GM21367 (cell line): ENCODE results near the gene EMSY.
"Not testable (repeated sequence)": the region's sequence is repeated elsewhere in the genome, so short reads cannot be mapped to it uniquely, and the experiment has no call there.

ENCODE experiments used
- ATAC-seq: cut with Tn5 transposase; IDR thresholded peaks from one replicate; pipeline ENCODE4 v1.9.1; 2021; ENCODE audit not compliant: unreplicated experiment

The EMSY gene, protein sequence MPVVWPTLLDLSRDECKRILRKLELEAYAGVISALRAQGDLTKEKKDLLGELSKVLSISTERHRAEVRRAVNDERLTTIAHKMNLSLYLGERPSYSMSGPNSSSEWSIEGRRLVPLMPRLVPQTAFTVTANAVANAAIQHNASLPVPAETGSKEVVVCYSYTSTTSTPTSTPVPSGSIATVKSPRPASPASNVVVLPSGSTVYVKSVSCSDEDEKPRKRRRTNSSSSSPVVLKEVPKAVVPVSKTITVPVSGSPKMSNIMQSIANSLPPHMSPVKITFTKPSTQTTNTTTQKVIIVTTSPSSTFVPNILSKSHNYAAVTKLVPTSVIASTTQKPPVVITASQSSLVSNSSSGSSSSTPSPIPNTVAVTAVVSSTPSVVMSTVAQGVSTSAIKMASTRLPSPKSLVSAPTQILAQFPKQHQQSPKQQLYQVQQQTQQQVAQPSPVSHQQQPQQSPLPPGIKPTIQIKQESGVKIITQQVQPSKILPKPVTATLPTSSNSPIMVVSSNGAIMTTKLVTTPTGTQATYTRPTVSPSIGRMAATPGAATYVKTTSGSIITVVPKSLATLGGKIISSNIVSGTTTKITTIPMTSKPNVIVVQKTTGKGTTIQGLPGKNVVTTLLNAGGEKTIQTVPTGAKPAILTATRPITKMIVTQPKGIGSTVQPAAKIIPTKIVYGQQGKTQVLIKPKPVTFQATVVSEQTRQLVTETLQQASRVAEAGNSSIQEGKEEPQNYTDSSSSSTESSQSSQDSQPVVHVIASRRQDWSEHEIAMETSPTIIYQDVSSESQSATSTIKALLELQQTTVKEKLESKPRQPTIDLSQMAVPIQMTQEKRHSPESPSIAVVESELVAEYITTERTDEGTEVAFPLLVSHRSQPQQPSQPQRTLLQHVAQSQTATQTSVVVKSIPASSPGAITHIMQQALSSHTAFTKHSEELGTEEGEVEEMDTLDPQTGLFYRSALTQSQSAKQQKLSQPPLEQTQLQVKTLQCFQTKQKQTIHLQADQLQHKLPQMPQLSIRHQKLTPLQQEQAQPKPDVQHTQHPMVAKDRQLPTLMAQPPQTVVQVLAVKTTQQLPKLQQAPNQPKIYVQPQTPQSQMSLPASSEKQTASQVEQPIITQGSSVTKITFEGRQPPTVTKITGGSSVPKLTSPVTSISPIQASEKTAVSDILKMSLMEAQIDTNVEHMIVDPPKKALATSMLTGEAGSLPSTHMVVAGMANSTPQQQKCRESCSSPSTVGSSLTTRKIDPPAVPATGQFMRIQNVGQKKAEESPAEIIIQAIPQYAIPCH (N-terminal part only)

DNA sequence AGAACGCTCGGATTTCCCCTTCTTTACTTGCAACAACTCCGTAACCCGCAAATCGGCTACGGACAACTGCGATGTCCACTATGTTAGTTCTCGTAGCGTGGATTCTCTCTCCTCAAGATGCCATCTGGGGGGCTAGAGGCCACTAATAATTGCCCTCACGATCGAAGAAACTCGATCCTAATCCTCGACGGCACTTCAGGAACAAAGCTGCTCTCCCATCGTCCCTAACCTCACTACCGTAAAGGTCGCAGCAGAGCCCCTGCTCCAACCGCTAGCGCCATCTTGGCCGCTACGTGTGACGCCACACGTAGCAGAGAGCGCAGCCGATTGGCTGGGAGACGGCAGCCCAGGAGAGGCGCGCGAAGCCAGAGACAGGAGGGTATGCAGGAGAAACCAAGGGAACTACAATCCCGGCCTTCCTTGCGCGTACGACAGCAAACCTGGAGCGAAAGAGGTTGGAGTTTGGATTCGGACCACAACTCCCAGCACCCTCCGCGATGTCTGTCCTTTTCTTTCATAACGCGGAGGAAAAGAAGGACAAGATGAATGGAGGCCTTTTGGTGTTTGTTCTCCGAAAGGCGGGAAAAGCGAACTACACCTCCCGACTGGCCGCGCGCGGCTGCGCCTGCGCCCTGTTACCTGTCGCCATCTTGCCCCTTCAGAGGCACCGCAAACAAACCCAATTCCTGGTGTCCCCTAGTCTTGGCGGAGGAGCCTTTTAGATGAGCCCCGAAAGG, at the start of gene EMSY:
TSS of gene EMSY (plus strand) at position 635 of the 737 bp plus-strand sequence. CDS start 1,921 bp downstream, outside the sequence.
- ATAC-seq, result peak; percentile 84

DNA sequence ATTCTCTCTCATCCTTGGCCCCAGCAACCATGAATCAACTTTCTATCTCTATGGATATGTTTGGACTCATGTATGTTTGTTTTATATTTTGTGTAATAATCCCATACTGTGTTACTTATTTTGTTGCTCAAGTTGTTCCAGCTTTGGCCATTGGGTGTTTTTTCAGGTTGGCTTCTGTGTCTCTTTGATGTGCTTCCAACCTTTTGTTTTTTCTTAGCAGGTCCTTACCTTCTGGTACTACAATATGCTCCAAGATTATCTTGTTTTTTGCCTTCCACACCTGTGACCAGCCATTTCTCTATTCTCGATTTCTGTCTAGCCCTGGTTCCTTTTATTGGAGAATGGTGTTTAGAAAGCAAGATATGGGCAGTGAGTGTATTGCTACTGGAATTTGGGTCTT, 49.5 kb upstream of the EMSY start:
- ATAC-seq, result no peak

DNA sequence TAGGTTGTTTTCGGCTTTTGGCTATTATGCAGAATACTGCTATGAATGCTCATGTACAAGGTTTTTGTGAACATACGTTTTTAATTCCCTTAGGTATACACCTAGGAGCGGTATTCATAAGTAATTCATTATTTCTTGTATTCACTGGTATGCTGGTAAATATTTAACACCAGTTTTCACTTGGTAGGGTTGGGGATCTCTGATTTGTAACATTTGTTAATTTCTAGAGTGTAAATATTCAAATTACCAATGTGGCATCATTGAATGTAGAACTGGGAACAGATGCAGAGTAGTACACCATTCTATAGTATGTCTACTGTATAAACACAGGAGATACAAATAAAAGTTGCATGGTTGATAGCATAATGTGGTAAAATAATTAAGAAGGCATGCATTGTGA, 47.4 kb upstream of the EMSY start:
- no peak for ATAC-seq

DNA sequence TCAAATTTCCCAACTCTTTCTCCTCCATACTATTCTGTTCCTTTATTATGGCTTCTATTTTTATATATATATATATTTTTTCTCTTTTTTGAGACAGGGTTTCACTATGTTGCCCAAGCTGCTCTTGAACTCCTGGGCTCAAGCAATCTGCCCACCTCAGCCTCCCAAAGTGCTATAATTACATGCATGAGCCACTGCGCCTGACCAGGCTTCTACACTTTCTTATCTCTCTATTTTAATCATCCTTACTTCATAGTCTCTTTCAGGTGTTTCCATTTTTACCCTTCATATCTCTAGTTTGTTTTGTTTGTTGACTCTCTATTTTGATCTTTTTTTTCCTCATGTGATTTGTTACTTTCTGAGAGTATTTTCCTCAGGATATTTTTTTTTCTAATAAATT, 43.9 kb upstream of the EMSY start:
- no peak for ATAC-seq

DNA sequence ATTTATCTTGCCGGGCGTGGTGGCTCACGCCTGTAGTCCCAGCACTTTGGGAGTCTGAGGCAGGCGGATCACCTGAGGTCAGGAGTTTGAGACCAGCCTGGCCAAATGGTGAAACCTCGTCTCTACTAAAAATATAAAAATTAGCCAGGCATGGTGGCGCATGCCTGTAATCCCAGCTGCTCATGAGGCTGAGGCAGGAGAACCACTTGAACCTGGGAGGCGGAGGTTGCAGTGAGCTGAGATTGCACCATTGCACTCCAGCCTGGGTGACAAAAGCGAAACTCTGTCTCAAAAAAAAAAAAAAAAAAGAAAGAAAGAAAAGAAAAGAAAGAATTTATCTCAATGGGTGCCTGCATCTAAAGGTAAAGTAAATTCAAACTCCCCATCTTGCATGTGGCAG, 43.3 kb upstream of the EMSY start:
- not testable (repeated sequence) for ATAC-seq

DNA sequence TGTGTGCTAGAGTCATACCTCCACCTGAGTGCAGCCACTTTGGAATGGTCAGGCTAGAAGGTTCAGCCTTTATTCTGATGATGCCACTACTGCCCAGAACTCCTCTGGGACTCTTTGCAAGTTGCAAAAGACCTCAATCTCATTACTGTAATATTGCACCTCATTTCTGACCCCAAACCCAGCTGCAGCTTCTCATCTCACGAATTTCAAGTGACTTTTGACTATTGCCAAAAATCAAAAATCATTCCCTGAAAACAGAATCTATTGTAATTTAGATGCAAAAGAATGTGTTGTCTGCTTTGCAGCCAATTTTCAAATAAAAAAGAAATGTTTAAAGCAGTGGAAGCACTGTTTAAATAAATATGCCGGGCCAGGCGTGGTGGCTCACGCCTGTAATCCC, 38.5 kb upstream of the EMSY start:
- no peak for ATAC-seq

DNA sequence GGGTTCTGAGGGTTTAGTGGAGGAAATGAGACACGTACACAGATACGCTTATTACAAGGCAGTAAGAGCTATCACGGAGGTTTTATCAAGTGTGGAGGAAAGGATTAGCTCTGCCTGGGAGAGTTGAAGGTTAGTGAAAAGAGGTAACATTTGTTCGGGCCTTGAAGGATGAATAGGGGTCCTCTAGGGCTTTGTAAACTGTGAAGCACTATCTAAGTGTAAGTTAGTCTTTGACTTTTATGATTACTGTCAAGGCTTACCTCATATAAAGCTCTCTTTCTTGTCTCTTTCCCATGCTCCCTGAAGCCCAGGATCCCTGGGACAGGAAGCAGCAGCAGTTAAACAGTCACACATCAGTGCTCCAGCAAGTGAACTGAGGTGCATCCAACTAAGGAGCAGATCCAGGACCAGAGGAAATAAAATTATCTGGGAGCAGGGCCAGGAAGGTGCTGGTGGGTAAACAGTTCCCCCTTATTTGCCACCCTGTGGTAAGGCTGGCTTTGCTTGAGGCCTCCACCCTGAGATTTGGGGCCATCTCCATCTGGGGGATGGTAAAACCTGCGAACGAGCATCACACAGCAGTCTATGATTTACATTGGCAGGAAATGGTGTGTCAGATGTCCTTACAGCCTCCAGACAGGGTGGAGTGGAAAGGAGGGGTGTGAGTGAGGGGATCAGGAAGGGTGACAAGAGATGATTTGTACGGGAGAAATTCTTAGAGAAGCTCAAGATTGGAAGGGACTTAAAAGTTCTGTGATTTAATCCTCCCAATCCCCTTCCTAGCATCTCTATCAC, 36.5 kb upstream of the EMSY start:
- no peak for ATAC-seq

DNA sequence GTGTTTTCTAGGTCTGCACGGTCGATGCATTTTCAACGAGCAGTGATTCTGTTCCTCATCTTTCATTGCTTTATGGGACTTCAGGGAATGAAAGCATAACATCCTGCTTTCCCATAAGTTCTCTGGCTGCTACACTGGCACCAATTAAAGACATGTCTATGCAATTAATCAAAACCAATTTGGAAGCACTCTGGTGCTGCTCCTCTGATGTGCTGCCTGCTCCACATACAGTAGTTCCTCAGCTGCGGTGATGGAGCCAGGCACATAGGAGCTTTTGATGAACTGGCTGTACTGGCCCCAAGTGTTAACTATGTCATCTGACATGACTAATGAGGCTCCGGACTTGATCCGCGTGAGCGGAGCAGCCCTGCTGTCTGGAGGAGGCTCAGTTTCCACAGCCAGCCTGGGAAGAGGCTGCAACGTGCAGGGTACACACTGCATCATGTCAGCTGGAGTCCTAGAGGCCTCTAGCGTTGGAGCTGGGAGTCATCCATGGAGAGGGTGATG, 33.9 kb upstream of the EMSY start:
- ATAC-seq, result no peak

DNA sequence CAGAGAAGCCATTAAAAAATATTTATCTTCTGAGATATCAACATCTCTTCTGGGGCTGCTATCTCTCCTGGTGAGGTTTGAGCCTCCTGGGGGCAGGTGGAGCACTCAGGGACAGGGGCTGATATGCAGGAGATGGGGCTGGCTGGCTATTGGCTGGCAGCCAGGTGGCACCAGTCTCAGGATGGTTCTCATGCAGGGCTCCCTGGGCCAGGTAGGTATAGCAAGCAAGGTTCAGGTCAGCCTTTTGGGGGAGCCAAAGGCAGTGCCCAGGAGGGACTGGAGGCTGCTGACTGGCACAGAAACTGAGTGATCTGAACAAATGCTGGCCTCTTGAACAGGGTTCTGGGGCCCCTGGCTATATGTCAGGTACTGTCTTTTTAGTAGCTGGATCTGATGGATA, 29.7 kb upstream of the EMSY start:
- ATAC-seq, result no peak

DNA sequence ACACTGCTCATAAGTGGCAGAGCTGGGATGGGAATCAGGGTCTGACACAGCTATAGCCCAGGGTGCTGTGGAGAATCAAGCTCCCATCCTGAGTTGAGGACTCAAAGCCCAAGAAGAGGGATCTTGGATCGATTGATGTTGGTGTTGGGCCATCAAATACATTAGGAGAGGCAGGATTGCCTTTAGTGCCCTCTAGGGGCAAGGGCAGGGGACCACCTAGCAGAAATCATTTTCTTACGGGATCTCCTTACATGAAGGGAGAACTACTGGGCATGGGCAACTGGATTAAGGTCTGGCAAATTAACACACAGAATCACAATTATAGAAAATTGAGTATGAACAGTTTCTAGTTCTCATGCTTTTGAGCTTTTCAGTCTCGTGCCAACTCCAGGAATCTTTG, 24.9 kb upstream of the EMSY start:
- ATAC-seq, result no peak

DNA sequence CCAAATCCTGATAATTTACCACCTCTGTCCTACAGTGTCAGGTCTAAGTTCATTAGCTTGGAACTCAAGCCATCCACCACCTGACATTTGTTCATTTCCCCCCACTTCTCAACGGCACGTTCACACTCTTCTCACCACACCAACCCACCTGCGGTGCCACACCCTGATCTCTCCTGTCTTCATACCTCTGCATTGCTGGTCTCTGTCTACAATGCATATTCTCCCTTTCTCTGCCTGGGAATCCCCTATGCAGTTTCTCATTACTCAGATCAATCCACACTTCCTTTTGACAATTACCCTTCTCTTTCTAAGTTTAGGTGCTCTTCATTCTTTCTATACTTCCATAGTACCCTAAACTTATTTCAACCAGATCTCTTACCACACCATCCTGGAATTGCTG, 20.4 kb upstream of the EMSY start:
- no peak for ATAC-seq

DNA sequence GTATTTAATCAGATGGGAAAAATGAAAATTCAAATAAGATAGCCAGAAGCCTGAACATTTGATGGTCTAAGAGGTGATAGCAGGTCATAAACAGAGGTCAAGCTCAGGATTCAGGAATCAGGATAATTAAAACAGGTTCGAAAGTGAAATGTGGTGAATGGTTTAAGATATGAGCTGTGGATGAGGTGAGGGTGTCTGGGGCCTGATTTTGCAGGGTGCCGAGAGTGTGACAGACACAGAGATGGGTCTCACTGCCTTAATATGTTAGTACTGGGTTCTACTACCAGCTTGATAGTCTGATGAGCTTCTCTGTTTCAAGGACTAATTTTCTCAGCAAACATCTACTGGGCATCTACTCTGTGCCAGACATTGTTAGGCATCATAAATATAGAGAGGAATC, 19.9 kb upstream of the EMSY start:
- ATAC-seq, result no peak

DNA sequence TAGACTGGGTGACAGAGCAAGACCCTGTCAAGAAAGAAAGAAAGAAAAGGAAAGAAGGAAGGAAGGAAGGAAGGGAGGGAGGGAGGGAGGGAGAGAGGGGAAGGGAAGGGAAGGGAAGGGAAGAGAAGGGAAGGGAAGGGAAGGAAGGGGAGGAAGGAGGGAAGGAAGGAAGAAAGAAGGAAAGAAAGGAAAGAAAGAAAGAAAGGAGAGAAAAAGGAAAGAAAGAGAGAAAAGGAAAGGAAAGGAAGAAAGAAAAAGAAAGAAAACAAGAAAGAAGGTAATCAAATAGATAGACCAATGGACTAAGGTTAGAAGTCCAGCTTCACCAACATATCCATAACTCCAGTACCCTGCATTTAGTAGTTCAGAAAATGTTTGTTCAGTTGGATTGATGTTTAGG, 18.2 kb upstream of the EMSY start:
- no peak for ATAC-seq

DNA sequence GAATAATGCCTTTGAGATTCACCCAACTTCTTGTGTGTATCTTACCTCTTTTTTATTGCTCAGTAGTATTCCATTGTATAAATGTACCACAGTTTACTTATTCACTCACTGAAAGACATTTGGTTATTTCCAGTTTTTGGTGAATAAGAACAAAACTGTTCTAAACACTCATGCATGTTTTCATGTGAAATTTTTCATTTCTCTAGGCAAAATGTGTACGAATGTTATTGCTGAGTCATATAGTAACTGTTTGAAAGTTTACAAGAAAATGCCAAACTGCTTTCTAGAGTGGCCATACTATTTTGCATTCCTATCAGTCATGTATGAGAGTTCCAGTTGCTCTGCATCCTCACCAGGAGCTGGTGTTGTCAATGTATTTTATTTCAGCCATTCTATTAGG, 8.8 kb upstream of the EMSY start:
- ATAC-seq, result no peak

DNA sequence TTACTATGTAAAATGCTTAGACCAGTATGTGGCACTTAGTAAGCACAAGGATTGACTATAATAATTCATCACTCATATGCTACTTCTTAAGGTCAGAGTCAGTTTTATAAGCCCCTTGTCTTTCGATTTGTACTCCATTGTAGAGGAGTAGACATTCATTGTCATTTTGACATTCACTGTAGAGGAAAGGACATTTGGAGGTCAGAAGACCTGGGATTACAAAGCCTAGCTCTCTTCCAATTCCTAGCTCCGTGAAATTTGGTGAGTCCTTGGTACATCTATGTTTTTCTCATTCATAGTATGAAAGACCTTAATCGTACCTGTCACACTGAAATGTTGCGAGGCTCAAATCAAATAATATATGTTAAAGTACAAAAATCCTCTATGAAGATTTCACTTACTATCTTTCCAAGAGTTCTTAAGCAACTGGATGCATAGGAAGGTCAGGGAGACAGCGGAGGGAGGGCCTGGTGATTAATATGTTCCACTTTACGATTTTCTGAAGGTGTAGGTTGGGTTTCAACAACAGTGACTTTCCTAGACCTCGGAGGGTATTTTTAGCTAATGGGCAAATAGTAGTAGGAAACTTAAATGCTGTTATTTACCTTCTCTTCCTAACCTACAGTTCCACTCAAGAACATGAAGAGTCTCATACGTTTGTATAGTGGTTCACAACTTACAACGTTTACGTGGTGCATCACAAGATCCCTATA, 1.4 kb upstream of the EMSY start:
- ATAC-seq, result no peak

DNA sequence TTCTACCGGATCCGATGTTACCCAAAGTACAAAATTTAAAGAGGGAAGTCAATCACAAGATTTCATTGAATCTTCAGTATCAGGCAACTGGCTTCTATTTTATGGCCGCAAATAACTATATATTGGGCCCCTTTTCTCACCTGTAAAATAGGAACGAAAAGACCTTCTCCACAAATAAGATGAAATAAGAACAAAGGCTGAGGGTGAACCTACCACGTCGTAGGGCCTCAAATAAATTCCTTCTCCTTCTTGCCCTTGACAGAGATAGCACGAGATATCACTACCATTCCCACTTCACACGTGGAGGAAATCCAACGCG, 794 bp upstream of the EMSY start:
- ATAC-seq, result no peak

DNA sequence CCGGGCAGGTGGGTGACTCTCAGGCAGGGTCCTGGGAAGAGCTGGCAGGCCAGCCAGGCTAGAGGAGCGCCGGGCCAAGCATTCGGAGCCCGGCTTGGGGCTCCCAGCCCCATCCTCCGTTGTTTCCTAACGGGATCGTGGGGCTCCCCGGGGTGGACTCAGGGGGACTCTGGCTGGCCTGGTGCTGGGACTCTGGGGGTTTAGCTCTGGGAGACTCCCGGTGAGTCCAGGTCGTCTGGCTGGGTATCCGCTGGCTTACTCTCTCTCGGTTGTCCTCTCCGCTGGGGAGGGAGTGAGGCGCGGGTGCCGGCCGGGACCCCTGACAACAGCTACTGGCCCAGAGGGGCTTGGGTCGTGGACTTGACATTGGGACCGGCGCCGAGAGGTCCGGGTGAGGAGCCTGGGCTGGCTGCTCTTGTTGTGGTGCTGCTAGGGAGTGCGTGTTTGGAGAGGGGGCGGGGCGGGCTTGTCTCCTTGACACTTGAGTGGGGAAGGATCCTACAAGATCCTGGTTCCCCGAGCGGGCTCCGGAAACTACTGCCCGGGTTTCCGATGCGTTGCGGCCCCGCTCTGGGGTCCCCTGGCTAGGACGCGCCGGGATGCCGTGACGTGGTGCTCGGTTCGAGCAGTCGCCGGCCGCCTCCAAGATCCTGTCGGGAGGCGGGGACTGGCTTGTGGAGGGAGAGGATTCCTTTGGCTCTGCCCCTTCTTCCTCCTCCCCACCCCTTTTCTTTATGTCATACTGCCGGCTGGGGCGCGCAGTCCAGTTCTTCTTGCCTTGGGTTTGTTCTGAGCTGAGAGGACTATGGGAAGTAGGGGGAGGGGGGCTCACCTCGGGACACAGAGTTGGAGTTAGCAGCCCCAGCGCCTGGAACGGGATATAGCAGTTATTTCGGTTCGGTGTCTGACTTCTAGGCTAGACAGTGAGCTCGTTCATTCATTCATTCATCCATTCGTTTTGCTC, 585 bp downstream of the EMSY start:
- peak; percentile 9 for ATAC-seq

DNA sequence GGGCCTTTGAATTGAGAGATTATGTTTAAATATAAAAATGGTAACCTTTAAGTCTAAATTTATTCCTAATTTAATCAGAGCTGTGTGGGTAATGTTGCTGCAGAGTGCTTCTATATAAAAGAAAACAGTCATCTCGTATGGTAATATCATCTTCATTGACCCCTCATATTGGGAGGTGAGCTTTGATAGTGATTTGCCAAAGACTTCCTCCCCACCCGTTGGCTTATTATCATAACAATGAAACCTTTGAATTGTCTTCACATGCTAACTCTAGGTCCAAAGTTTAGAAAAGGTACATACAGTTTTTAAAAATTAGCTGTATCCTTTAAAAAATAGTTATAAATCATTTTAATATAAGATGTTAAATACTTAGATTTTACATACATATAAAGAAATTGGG, 3.7 kb downstream of the EMSY start:
- ATAC-seq, result no peak
